HCT116 (cell line): Measurements from ENCODE around the gene NCAPD2. TPM values are rescaled to one million over a fixed set of nuclear protein-coding genes. Genes with fewer than 3 reads are reported as not detected.

Experiments
- ATAC-seq: fragments of 200-7000 bp; cut with Tn5 transposase; 2 replicates; pipeline ENCODE4 v1.9.1; 2020; ENCODE audit warnings: mild to moderate bottlenecking, moderate library complexity
- BruUV-seq: library from RNA; stranded (reverse); fragments of 400-500 nt; replicated peaks from 2 replicates; lab custom pipeline; 2021; lab: Mats Ljungman, UMichigan
- CTCF ChIA-PET: fragments of 300-600 bp; sonication (Branson Sonifier 250); formaldehyde crosslinking; loops from one replicate; lab custom pipeline; 2021; ENCODE audit warnings: antibody characterized with exemption; lab: Charles Lee
- POLR2A ChIA-PET: fragments of 300-600, 350-600 bp; sonication (Branson Sonifier 250); formaldehyde crosslinking; loops from one replicate; lab custom pipeline; 2021; ENCODE audit warnings: antibody characterized with exemption; lab: Charles Lee
- RAD21 ChIA-PET, 2 experiments: fragments of 300-600 bp; sonication (Branson Sonifier 250); formaldehyde crosslinking; loops; one replicate each; lab custom pipeline; 2023; ENCODE audit warnings: low total read pairs in 2 of 2; ENCODE audit not compliant: uncharacterized antibody in 2 of 2, unreplicated experiment in 2 of 2, low non-redundant PET in 1 of 2; lab: Charles Lee
- DNase-seq: peaks from one replicate; pipeline ENCODE4 v3.0.0-alpha.2; 2010; ENCODE audit warnings: low read depth, low spot score
- H2AFZ ChIP-seq: fragments of 200-600 bp; shearing (Covaris generic), sonication (generic); 2 replicates; pipeline ENCODE4 v1.6.1; 2017; ENCODE audit warnings: low read depth, mixed run types, mixed read lengths, antibody characterized with exemption, low read length; ENCODE audit not compliant: poor library complexity, severe bottlenecking
- H3K27ac ChIP-seq: 2 replicates; pipeline ENCODE4 v1.5.1; 2012; ENCODE audit warnings: low read depth, low read length
- H3K27me3 ChIP-seq: fragments of 200-600 bp; sonication (generic); 2 replicates; pipeline ENCODE4 v1.6.1; 2016; ENCODE audit warnings: mixed run types, low read length, mixed read lengths; ENCODE audit not compliant: insufficient read depth
- H3K36me3 ChIP-seq, 2 experiments: fragments of 200-500 bp in 1 of 2; fragments of 200-600 bp in 1 of 2; sonication (Bioruptor generic) in 1 of 2; sonication (generic) in 1 of 2; 2 replicates each; pipeline versions ENCODE4 v1.5.1 to v1.6.1; 2014 to 2016; ENCODE audit warnings: low read length in 2 of 2, inconsistent platforms in 1 of 2, mixed read lengths in 1 of 2, mixed run types in 1 of 2; ENCODE audit not compliant: insufficient read depth in 2 of 2, control insufficient read depth in 1 of 2
- H3K4me1 ChIP-seq, 2 experiments: fragments of 200-600 bp in 1 of 2; sonication (generic) in 1 of 2; 2 replicates each; pipeline versions ENCODE4 v1.5.1 to v1.6.1; 2012 to 2017; ENCODE audit warnings: low read length in 2 of 2, inconsistent platforms in 1 of 2, mild to moderate bottlenecking in 1 of 2, mixed read lengths in 1 of 2, mixed run types in 1 of 2, moderate library complexity in 1 of 2; ENCODE audit not compliant: insufficient read depth in 2 of 2, control insufficient read depth in 1 of 2
- H3K4me2 ChIP-seq: fragments of 200-600 bp; sonication (generic); 2 replicates; pipeline ENCODE4 v1.6.1; 2017; ENCODE audit warnings: mixed run types, low read length, mixed read lengths
- H3K4me3 ChIP-seq, 2 experiments: fragments of 200-600 bp in 1 of 2; sonication (generic) in 1 of 2; replicated peaks in 1 of 2; 2 replicates each; pipeline ENCODE4 v1.5.1; 2011 to 2016; ENCODE audit warnings: low read length in 2 of 2, control low read depth in 1 of 2, low read depth in 1 of 2, mild to moderate bottlenecking in 1 of 2, mixed read lengths in 1 of 2, mixed run types in 1 of 2
- H3K79me2 ChIP-seq: fragments of 200-600 bp; sonication (generic); 2 replicates; pipeline ENCODE4 v1.6.1; 2017; ENCODE audit warnings: mild to moderate bottlenecking, mixed run types, low read length, moderate library complexity, mixed read lengths; ENCODE audit not compliant: insufficient read depth
- H3K9ac ChIP-seq: fragments of 200-600 bp; sonication (generic); 2 replicates; pipeline ENCODE4 v1.6.1; 2016; ENCODE audit warnings: low read length, mixed read lengths
- H3K9me2 ChIP-seq: fragments of 200-600 bp; sonication (generic), shearing (Covaris generic); 2 replicates; pipeline ENCODE4 v1.6.1; 2017; ENCODE audit warnings: mixed run types, mild to moderate bottlenecking, moderate library complexity; ENCODE audit not compliant: insufficient read depth
- H3K9me3 ChIP-seq, 2 experiments: fragments of 200-500 bp in 1 of 2; fragments of 200-600 bp in 1 of 2; sonication (Bioruptor generic) in 1 of 2; sonication (generic) in 1 of 2; 2 replicates each; pipeline ENCODE4 v1.6.1; 2014 to 2017; ENCODE audit warnings: low read length in 2 of 2, mixed read lengths in 2 of 2, inconsistent platforms in 1 of 2, low read depth in 1 of 2, mild to moderate bottlenecking in 1 of 2, mixed run types in 1 of 2, moderate library complexity in 1 of 2; ENCODE audit not compliant: control insufficient read depth in 1 of 2, insufficient read depth in 1 of 2
- H4K20me1 ChIP-seq: fragments of 200-600 bp; sonication (generic), shearing (Covaris generic); 2 replicates; pipeline ENCODE4 v1.6.1; 2017; ENCODE audit warnings: mixed run types, mild to moderate bottlenecking, moderate library complexity; ENCODE audit not compliant: insufficient read depth
- ATF3 ChIP-seq: IDR thresholded peaks from 2 replicates; pipeline ENCODE4 v1.6.1; 2012
- EGR1 ChIP-seq: IDR thresholded peaks from 2 replicates; pipeline ENCODE4 v1.6.1; 2012; ENCODE audit warnings: low read depth
- ELF1 ChIP-seq: IDR thresholded peaks from 2 replicates; pipeline ENCODE4 v1.6.1; 2012; ENCODE audit warnings: low read depth, borderline replicate concordance
- JUND ChIP-seq: IDR thresholded peaks from 2 replicates; pipeline ENCODE4 v1.6.1; 2012
- POLR2A ChIP-seq: IDR thresholded peaks from 2 replicates; pipeline ENCODE4 v1.7.0; 2011; ENCODE audit warnings: borderline replicate concordance; ENCODE audit not compliant: insufficient read depth, insufficient read length; ENCODE audit errors: extremely low read depth
- RAD21 ChIP-seq: IDR thresholded peaks from 2 replicates; pipeline ENCODE4 v1.6.1; 2012; ENCODE audit warnings: low read depth, mild to moderate bottlenecking
- SP1 ChIP-seq: IDR thresholded peaks from 2 replicates; pipeline ENCODE4 v1.6.1; 2012; ENCODE audit warnings: low read depth
- SRF ChIP-seq: IDR thresholded peaks from 2 replicates; pipeline ENCODE4 v1.6.1; 2012; ENCODE audit warnings: low read depth
- YY1 ChIP-seq: IDR thresholded peaks from 2 replicates; pipeline ENCODE4 v1.6.1; 2011; ENCODE audit warnings: low read length, low read depth, moderate library complexity, mild to moderate bottlenecking; ENCODE audit not compliant: insufficient replicate concordance; ENCODE audit errors: extremely low read depth
- ZBTB33 ChIP-seq: IDR thresholded peaks from 2 replicates; pipeline ENCODE4 v1.6.1; 2011; ENCODE audit warnings: mild to moderate bottlenecking, low read length, moderate library complexity; ENCODE audit not compliant: insufficient replicate concordance; ENCODE audit errors: extremely low read depth
- ZFX ChIP-seq: fragments of 450-650 bp; IDR thresholded peaks from 2 replicates; pipeline ENCODE4 v1.6.1; 2017
- intact Hi-C: fragments of 100-400 bp; cut with micrococcal nuclease; formaldehyde crosslinking; loops from 2 replicates; pipeline ENCODE4 v1.10.0; 2022
- total RNA-seq: library from RNA; stranded (reverse); gene quantifications from one replicate; pipeline ENCODE4 v1.2.1, GENCODE V29; 2021; ENCODE audit not compliant: unreplicated experiment

NCAPD2 gene
- total RNA-seq, 1 experiment from 2014 or later, result 177 TPM

DNA sequence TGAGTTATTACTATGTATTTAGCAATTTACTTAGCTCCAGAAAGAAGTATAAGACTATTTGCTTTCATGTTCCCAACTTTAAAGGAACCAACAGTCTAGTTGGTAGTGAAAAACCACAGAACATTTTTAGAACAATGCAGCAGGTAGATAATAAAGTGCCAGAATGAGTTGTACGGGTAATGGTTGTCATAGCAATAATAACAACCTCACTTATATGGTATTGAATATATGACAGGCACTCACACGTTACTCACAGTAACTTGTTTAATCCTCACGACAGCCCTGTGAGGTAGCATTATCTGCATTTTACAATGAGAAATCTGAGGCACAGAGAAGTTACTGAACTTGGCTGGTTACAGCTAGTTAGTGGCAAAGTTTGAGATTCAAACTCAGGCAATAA is 29.8 kb downstream of the NCAPD2 start:
- H3K27me3 ChIP-seq, result no peaks in the 10 kb centered on the region
- H3K4me2 ChIP-seq, result no peak overlapping the region
- RAD21 ChIA-PET, result no interaction called here
- POLR2A ChIA-PET, result interaction anchor here (1.2 to 1.5 kb wide), 2 partner anchors 9 to 10 kb away, joined by 3 to 5 read pairs; partner anchors contain the start of gene GAPDH
- no peak for TF ChIP-seq ZBTB33
- no peak for TF ChIP-seq RAD21
- TF ChIP-seq SP1, result no peak
- TF ChIP-seq YY1, result no peak
- TF ChIP-seq ELF1, result no peak
- TF ChIP-seq ATF3, result no peak
- TF ChIP-seq EGR1, result no peak
- TF ChIP-seq POLR2A, result no peak
- no peak for TF ChIP-seq SRF
- no peak for TF ChIP-seq JUND
- no peak for TF ChIP-seq ZFX
- TF ChIP-seq, all 23 proteins: peak for 0
- Histone ChIP-seq H3K9me3 (no peaks in the 10 kb centered on the region), H3K27ac (no peak overlapping the region), H2AFZ (no peak overlapping the region), H3K79me2 (no peaks in the 10 kb centered on the region), H3K4me3 (no peak overlapping the region), H4K20me1 (no peaks in the 10 kb centered on the region), H3K9me2 (no peaks in the 10 kb centered on the region), H3K36me3 (peaks cover 74 to 79% of the 10 kb centered on the region in 2 experiments), H3K4me1 (no peaks in the 10 kb centered on the region), H3K9ac (no peak overlapping the region)
- CTCF ChIA-PET, result no interaction called here
- intact Hi-C loops, result no loop called here
- BruUV-seq, result no TSS peak
- DNase-seq, result no peak
- ATAC-seq, result no peak
